ENCODE data around the gene CCBE1. TPM values are rescaled to one million over a fixed set of nuclear protein-coding genes. Genes with fewer than 3 reads are reported as not detected.

The CCBE1 gene
- total and polyA plus RNA-seq, 7 donors: 0.23 to 61.1 (median 38.9) TPM

GRCh38 chr18:59576541-59577385 is 120.5 kb downstream of the CCBE1 start:
- Histone ChIP-seq H3K4me1 (peaks cover 0 to 19% (median 3%) of the 10 kb centered on the region in 4 donors), H3K4me3 (no peak overlapping the region), H3K27me3 (no peaks in the 10 kb centered on the region), H3K27ac (no peak overlapping the region), H3K36me3 (no peaks in the 10 kb centered on the region), H3K9me3 (no peaks in the 10 kb centered on the region)
- no peak for DNase-seq
- intact Hi-C loops (cut with DNase I): no loop called here
- WGBS, 2 donors: 75 to 82% methylated on average over 10 of the region's 10 CpGs
- TF ChIP-seq POLR2AphosphoS5 (IDR thresholded peaks at IDR 0.05): no peak
- no peak for TF ChIP-seq EP300 (IDR thresholded peaks at IDR 0.05)
- no peak for TF ChIP-seq CTCF (IDR thresholded peaks at IDR 0.05)
- TF ChIP-seq POLR2A (IDR thresholded peaks at IDR 0.05): no peak

GRCh38 chr18:59575995-59576394 is 121.2 kb downstream of the CCBE1 start:
- Histone ChIP-seq H3K27me3 (no peaks in the 10 kb centered on the region), H3K4me3 (no peak overlapping the region), H3K9me3 (no peaks in the 10 kb centered on the region), H3K36me3 (no peaks in the 10 kb centered on the region), H3K27ac (no peak overlapping the region), H3K4me1 (peaks cover 0 to 20% (median 2%) of the 10 kb centered on the region in 4 donors)
- WGBS, 2 donors: 41 to 78% methylated on average over 4 of the region's 4 CpGs
- intact Hi-C loops (cut with DNase I): no loop called here
- no peak for DNase-seq
- TF ChIP-seq POLR2AphosphoS5 (IDR thresholded peaks at IDR 0.05): no peak
- no peak for TF ChIP-seq EP300 (IDR thresholded peaks at IDR 0.05)
- no peak for TF ChIP-seq POLR2A (IDR thresholded peaks at IDR 0.05)
- no peak for TF ChIP-seq CTCF (IDR thresholded peaks at IDR 0.05)

DNA sequence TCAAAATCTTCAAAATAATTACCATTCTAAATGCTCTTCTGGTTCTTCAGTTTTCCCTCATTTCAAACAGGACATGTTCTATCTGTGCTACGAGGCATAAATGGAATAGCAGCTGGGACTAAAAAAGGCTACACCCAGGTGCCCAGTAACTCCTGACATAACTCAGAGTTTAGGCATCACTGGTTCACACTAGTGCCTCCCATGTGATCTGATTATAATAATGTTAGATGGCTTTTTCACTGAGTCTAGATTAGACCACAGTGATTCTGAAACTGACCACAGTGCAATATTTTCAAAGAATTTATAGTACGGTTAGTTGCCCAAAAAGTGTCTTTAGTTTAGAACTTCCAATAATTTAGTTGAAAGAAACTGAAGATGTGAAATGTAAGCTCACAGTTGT is 123.3 kb downstream of the CCBE1 start:
- Histone ChIP-seq H3K36me3 (no peaks in the 10 kb centered on the region), H3K4me1 (peaks cover 0 to 41% (median 21%) of the 10 kb centered on the region in 4 donors), H3K9me3 (no peaks in the 10 kb centered on the region), H3K27me3 (no peaks in the 10 kb centered on the region), H3K27ac (no peak overlapping the region), H3K4me3 (no peak overlapping the region)
- TF ChIP-seq EP300 (IDR thresholded peaks at IDR 0.05) (no peak), CTCF (IDR thresholded peaks at IDR 0.05) (no peak), POLR2AphosphoS5 (IDR thresholded peaks at IDR 0.05) (no peak), POLR2A (IDR thresholded peaks at IDR 0.05) (no peak)
- intact Hi-C loops (cut with DNase I): no loop called here
- DNase-seq: no peak
- 66 to 71% methylated on average over 2 of the region's 2 CpGs for WGBS, 2 donors

DNA sequence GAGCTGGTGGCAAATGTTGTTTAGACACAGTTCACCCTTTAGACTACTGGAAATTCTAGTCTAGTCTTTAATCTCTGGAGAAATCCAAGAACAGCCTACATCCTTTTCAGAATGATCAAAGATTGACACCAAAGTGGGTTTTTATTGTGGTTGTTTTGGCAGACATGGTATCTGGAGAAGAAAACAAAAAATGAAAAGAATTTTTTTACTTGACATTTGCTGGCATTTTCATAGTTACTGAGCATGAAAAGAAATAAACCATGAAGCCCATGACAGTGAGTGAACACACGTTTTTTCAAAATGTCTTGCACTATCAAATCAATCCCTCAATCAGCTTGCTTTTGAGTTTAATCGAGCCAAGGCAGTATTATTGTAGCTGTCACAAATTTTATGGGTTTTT is 125.3 kb downstream of the CCBE1 start:
- no peaks in the 10 kb centered on the region for H3K27me3 ChIP-seq
- no peak for DNase-seq
- peaks cover 0 to 57% (median 38%) of the 10 kb centered on the region in 4 donors for H3K4me1 ChIP-seq
- intact Hi-C loops (cut with DNase I): no loop called here
- no peaks in the 10 kb centered on the region for H3K9me3 ChIP-seq
- 54 to 70% methylated on average over 2 of the region's 2 CpGs for WGBS, 2 donors
- no peak for TF ChIP-seq CTCF (IDR thresholded peaks at IDR 0.05)
- no peak for TF ChIP-seq POLR2AphosphoS5 (IDR thresholded peaks at IDR 0.05)
- no peak for TF ChIP-seq POLR2A (IDR thresholded peaks at IDR 0.05)
- no peak for TF ChIP-seq EP300 (IDR thresholded peaks at IDR 0.05)
- no peak overlapping the region for H3K27ac ChIP-seq
- no peak overlapping the region for H3K4me3 ChIP-seq
- no peaks in the 10 kb centered on the region for H3K36me3 ChIP-seq
